Neural progenitor cell (in vitro differentiated cells): ENCODE measurements around the gene REPS1. TPM values are rescaled to one million over a fixed set of nuclear protein-coding genes. Genes with fewer than 3 reads are reported as not detected.
A peak's percentile ranks its signal among the peaks of the same experiment; 100 is the strongest.

Source experiments
- DNase-seq: peaks from one replicate; pipeline ENCODE4 v3.0.0-alpha.2; 2016; ENCODE audit warnings: low spot score
- H2AFZ ChIP-seq: fragments of 200-600 bp; sonication (generic); replicated peaks from 2 replicates; pipeline ENCODE4 v1.6.1; 2016; ENCODE audit warnings: antibody characterized with exemption
- H3F3A ChIP-seq: fragments of 200-600 bp; sonication (generic); 2 replicates; pipeline ENCODE4 v1.6.1; 2016; ENCODE audit warnings: antibody characterized with exemption, low read depth
- H3K27ac ChIP-seq: fragments of 200-600 bp; sonication (generic); 2 replicates; pipeline ENCODE4 v1.5.1; 2016; ENCODE audit warnings: mild to moderate bottlenecking
- H3K27me3 ChIP-seq: fragments of 200-600 bp; sonication (generic); 2 replicates; pipeline ENCODE4 v1.6.1; 2016; ENCODE audit warnings: mild to moderate bottlenecking, moderate library complexity
- H3K36me3 ChIP-seq: fragments of 200-600 bp; sonication (generic); 2 replicates; pipeline ENCODE4 v1.5.1; 2016
- H3K4me1 ChIP-seq: fragments of 200-600 bp; sonication (generic); 2 replicates; pipeline ENCODE4 v1.6.1; 2016; ENCODE audit warnings: mixed run types
- H3K4me2 ChIP-seq: fragments of 200-600 bp; sonication (generic); 2 replicates; pipeline ENCODE4 v1.6.1; 2016
- H3K4me3 ChIP-seq: fragments of 200-600 bp; sonication (generic); 2 replicates; pipeline ENCODE4 v1.5.1; 2016
- H3K79me2 ChIP-seq: fragments of 200-600 bp; sonication (generic); 2 replicates; pipeline ENCODE4 v1.6.1; 2016; ENCODE audit warnings: low read depth
- H3K9ac ChIP-seq: fragments of 200-600 bp; sonication (generic); 2 replicates; pipeline ENCODE4 v1.6.1; 2016
- H3K9me3 ChIP-seq: fragments of 200-600 bp; sonication (generic); 2 replicates; pipeline ENCODE4 v1.5.1; 2016; ENCODE audit warnings: low read depth
- H4K20me1 ChIP-seq: fragments of 200-600 bp; sonication (generic); 2 replicates; pipeline ENCODE4 v1.6.1; 2016; ENCODE audit warnings: low read depth
- H3K27ac Mint-ChIP-seq: 3 replicates; pipeline ENCODE4 v1.8.0; 2021; ENCODE audit warnings: mixed read lengths
- H3K27me3 Mint-ChIP-seq: 2 replicates; pipeline ENCODE4 v1.8.0; 2022; ENCODE audit warnings: low read depth, mild to moderate bottlenecking, inconsistent platforms, moderate library complexity, mixed read lengths; ENCODE audit not compliant: insufficient read depth
- H3K36me3 Mint-ChIP-seq: 3 replicates; pipeline ENCODE4 v1.8.0; 2021; ENCODE audit warnings: mixed read lengths
- H3K4me1 Mint-ChIP-seq: 3 replicates; pipeline ENCODE4 v1.8.0; 2021; ENCODE audit warnings: mixed read lengths
- H3K4me3 Mint-ChIP-seq: 3 replicates; pipeline ENCODE4 v1.8.0; 2021; ENCODE audit warnings: mild to moderate bottlenecking, moderate library complexity, mixed read lengths
- H3K9me3 Mint-ChIP-seq: 3 replicates; pipeline ENCODE4 v1.8.0; 2020; ENCODE audit warnings: mixed read lengths
- CTCF ChIP-seq: fragments of 200-600 bp; sonication (generic); IDR thresholded peaks from 2 replicates; pipeline ENCODE4 v1.5.1; 2017; ENCODE audit warnings: antibody characterized with exemption, mild to moderate bottlenecking
- EZH2 ChIP-seq: fragments of 200-600 bp; sonication (generic); IDR thresholded peaks from 2 replicates; pipeline ENCODE4 v1.6.1; 2017; ENCODE audit warnings: antibody characterized with exemption, mild to moderate bottlenecking, moderate library complexity
- EZH2phosphoT487 ChIP-seq: fragments of 200-600 bp; sonication (generic); IDR thresholded peaks from 2 replicates; pipeline ENCODE4 v1.6.1; 2017; ENCODE audit warnings: antibody characterized with exemption
- total RNA-seq: library from RNA; depleted of rRNA; stranded (reverse); fragments of >200 nt; gene quantifications from 2 replicates; pipeline ENCODE4 v1.2.3, GENCODE V29; 2015; ENCODE audit warnings: low replicate concordance

REPS1 gene
- total RNA-seq, 1 donor from 2014 or later, result 97.5 TPM

GRCh38 chr6:138987080-138987642 lies 892 bp downstream of the REPS1 start:
- H3K9me3 ChIP-seq, result no peaks in the 10 kb centered on the region
- H3K4me1 ChIP-seq, result peaks cover 16% of the 10 kb centered on the region
- peaks cover 51% of the 10 kb centered on the region for H4K20me1 ChIP-seq
- H3K27me3 ChIP-seq, result no peaks in the 10 kb centered on the region
- H3K4me1 Mint-ChIP-seq, result peaks cover 19% of the 10 kb centered on the region
- no peak for TF ChIP-seq CTCF
- TF ChIP-seq EZH2phosphoT487, result no peak
- no peak for TF ChIP-seq EZH2
- no peaks in the 10 kb centered on the region for H3F3A ChIP-seq
- H2AFZ ChIP-seq, result peak overlapping the region; percentile 61
- H3K36me3 Mint-ChIP-seq, result no peaks in the 10 kb centered on the region
- H3K27me3 Mint-ChIP-seq, result peaks cover 5% of the 10 kb centered on the region
- H3K9ac ChIP-seq, result peak overlapping the region; percentile 81
- peaks cover 56% of the 10 kb centered on the region for H3K79me2 ChIP-seq
- peak overlapping the region; percentile 53 for H3K27ac Mint-ChIP-seq
- DNase-seq, result no peak
- peak overlapping the region; percentile 40 for H3K27ac ChIP-seq
- no peaks in the 10 kb centered on the region for H3K36me3 ChIP-seq
- peak overlapping the region; percentile 93 for H3K4me2 ChIP-seq
- H3K4me3 Mint-ChIP-seq, result peak overlapping the region; percentile 92
- H3K9me3 Mint-ChIP-seq, result no peaks in the 10 kb centered on the region
- peak overlapping the region; percentile 93 for H3K4me3 ChIP-seq

- Histone ChIP-seq H2AFZ (no peak overlapping the region), H3K4me2 (peak overlapping the region; percentile 93), H3K79me2 (peaks cover 62% of the 10 kb centered on the region), H3K9me3 (no peaks in the 10 kb centered on the region), H3K27ac (no peak overlapping the region), H3K36me3 (no peaks in the 10 kb centered on the region), H3K4me1 (peaks cover 21% of the 10 kb centered on the region), H3K9ac (peak overlapping the region; percentile 81), H3K4me3 (peak overlapping the region; percentile 93), H4K20me1 (peaks cover 57% of the 10 kb centered on the region), H3K27me3 (no peaks in the 10 kb centered on the region), H3F3A (no peaks in the 10 kb centered on the region)
- peaks cover 5% of the 10 kb centered on the region for H3K27me3 Mint-ChIP-seq
- TF ChIP-seq CTCF, result no peak
- no peak for TF ChIP-seq EZH2phosphoT487
- no peak for DNase-seq
- H3K27ac Mint-ChIP-seq, result peak overlapping the region; percentile 53
- peaks cover 21% of the 10 kb centered on the region for H3K4me1 Mint-ChIP-seq
- H3K36me3 Mint-ChIP-seq, result no peaks in the 10 kb centered on the region
- no peaks in the 10 kb centered on the region for H3K9me3 Mint-ChIP-seq
- H3K4me3 Mint-ChIP-seq, result peak overlapping the region; percentile 92
These were observed 1.5 kb downstream of the REPS1 start for GRCh38 chr6:138986578-138986977.

- Histone ChIP-seq H3K9ac (no peak overlapping the region), H3F3A (peaks cover 14% of the 10 kb centered on the region), H3K4me2 (peak overlapping the region; percentile 13), H3K36me3 (no peaks in the 10 kb centered on the region), H3K79me2 (peaks cover 100% of the 10 kb centered on the region), H3K4me3 (no peak overlapping the region), H4K20me1 (peaks cover 100% of the 10 kb centered on the region), H2AFZ (no peak overlapping the region), H3K27ac (no peak overlapping the region), H3K27me3 (no peaks in the 10 kb centered on the region), H3K9me3 (no peaks in the 10 kb centered on the region), H3K4me1 (peaks cover 43% of the 10 kb centered on the region)
- Mint-ChIP-seq H3K27ac (no peak overlapping the region), H3K9me3 (no peaks in the 10 kb centered on the region), H3K36me3 (peaks cover 3% of the 10 kb centered on the region), H3K4me3 (no peak overlapping the region), H3K27me3 (no peaks in the 10 kb centered on the region), H3K4me1 (peaks cover 19% of the 10 kb centered on the region)
- TF ChIP-seq CTCF, result no peak
- no peak for TF ChIP-seq EZH2phosphoT487
- no peak for TF ChIP-seq EZH2
- no peak for DNase-seq
These were observed 6.6 kb downstream of the REPS1 start for GRCh38 chr6:138981416-138981815.
